CD4-positive, alpha-beta T cell treated with Interleukin-15 for 1 hour (primary cell): ENCODE results near the gene CYFIP2.
A peak's percentile ranks its signal among the peaks of the same experiment; 100 is the strongest.

Source experiments
- DNase-seq: peaks from one replicate; pipeline ENCODE4 v3.0.0-alpha.2; 2020

The CYFIP2 gene

DNA sequence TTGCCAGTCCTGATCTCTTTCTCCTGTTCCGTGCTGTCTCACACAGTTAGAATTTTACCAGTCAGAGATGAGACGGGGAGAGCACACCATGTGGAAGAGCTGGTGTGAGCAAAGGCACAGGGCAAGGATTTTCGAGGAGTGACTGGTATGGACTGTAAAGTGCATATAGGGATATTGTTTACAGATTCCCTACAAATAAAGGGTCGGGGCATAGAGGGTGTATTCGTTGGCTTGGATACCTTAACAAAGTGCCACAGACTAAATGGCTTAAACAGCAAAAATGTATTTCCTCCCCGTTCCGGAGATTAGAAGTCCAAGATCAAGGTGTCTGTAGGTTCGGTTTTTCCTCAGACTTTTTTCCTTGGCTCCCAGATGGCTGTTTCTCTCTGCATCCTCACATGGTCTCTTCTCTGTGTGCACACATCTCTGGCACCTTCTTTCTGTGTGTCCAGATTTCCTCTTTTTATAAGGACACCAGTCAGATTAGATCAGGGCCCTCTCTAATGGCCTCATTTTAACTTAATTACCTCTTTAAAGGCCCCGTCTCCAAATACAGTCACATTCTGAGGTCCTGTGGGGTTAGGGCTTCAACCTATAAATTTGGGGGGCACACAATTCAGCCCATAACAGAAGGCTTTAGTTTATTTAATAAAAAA lies 23.4 kb downstream of the CYFIP2 start:
- DNase-seq, result no peak

DNA sequence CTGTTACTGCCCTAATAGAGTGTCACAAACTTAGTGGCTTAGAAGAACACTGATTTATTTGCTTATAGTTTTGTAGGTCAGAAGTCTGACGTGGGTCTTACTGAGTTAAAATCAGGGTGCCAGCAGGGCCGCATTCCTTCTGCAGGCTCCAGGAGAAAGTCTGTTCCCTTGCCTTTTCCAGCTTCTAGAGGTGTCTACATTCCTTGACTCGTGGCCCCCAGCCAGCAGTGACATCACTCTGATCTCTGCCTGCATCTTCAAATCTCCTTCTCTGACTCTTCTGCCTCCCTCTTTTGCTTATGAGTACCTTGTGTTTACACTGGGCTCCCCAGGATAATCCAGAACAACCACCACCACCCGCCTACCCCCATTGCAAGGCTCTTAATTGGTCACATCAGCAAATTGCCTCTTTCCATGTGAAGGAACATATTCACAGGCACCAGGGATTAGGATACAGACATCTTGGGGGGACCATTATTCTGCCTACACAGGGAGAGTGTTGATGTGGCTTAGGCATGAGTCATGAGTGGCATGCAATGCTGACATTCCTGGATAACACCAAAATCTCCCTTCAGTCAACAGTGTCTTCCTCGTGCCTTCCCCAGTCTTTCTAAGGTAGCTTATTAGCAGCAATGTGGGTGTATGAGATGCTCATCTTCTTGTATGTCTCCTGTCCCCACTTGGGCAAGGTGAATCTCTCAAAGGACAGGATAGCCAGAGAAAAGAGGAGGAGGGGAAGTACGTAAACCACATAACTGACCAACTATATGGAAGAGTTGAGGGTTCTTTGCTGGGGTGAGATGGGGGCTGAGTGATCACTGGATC lies 24.4 kb downstream of the CYFIP2 start:
- DNase-seq, result no peak

DNA sequence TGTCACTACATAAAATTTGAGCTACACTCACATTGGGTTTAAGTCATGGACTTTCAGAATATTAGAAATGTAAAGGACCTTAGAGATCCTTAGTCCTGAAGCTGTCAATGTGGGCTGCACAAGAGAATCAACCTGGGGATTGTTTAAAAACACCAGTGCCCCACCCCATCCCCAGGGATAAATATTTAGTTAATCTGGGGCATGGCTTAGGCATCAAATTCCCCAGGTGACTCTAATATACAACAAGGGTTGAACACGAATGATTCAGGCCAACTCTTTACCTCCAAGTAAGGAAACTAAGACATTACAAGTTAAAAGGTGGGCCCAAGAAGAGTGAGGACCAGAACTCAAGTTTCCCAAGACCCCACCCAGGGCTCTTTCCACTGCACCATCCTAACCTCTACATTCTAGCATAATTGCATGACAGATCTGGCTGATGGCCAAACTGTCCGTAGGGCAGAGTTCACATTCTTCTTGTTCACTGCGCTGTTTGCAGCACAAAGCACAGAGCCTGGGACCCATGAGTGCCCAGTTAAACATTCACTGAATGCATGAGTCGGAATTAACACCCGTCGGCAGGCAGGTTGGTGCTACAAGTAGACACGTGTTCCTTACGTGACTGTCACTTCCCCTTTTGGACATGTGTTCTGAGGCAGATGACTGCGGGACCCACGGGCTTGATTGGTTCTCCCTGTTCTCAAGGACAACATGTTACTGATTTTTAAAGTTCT lies 25.2 kb downstream of the CYFIP2 start:
- DNase-seq, result peak; percentile 63

DNA sequence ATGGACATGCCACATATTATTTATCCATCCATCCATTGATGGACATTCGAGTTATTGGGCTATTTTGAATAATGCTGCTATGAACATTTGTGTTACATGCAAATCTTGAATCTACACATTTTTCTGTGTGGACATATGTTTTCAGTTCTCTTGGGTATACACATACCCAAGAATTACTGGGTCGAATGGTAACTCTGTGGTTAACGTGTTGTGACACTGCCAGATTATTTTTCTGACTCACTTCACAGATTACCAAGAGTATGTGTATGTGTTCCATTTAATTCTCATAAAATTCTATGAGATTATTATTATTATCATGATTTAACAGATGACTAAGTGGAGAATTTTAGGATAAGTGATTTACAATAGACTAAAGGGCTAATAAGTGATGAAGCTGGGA lies 26.7 kb downstream of the CYFIP2 start:
- no peak for DNase-seq

DNA sequence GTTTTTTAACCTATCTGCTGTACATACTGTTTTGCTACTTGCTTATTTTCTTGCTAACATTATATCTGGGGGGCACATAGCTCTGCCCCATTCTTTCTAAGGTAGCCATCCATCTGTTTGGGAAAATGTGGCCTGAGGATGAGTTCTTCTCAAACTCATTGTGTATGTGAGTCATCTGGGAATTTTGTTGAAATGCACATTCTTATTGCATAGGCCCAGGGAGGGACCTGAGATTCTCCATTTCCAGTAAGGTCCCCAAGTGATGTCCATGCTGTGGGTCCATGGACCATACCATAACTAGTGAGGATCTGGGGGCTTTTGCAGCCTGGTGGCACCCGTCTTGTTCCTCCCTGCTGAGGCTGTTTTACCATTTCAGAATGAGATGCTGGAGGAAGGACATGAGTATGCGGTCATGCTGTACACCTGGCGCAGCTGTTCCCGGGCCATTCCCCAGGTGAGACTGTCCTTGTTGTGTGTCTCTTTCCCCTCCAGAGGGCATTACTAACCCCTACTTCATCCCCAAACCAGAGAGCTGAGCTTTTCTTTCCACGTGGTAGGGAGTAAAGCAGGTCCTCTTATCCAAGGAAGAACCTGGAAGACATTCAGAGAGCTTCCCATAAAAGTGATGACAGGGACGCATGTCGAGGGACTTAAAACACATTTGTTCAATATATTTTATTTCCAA lies 28.6 kb downstream of the CYFIP2 start:
- DNase-seq, result no peak

DNA sequence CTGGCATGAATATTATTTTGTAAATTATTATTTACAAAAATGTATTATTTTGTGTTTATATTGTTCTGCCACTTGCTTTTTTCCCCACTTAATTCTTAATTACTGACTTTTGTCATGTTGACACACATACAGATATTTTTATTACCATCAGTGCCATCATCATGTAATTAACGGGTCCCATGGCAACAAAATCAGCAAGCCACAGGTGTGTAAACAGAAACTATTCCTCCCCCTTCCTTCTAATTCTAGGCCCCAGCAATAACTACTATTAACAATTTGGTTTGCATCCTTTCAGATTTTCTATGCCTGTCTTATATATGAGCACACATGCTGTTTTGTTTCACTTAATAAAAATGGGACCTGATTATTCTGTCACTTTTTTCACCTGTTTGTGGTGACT lies 29.3 kb downstream of the CYFIP2 start:
- DNase-seq, result no peak

DNA sequence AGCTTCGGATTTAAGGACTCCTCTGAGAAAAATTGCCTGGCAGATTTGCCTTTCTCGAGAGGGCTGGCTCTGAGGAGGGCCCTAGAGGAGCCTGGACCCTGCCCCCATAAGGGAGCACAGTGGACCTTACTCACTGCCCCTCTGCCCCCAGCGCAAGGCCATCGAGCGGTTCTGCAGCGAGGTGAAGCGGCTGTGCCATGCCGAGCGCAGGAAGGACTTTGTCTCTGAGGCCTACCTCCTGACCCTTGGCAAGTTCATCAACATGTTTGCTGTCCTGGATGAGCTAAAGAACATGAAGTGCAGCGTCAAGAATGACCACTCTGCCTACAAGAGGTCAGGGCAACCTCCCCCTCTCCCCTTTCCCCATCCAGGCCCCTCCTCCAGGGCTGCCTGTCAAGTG lies 34.6 kb downstream of the CYFIP2 start:
- no peak for DNase-seq

DNA sequence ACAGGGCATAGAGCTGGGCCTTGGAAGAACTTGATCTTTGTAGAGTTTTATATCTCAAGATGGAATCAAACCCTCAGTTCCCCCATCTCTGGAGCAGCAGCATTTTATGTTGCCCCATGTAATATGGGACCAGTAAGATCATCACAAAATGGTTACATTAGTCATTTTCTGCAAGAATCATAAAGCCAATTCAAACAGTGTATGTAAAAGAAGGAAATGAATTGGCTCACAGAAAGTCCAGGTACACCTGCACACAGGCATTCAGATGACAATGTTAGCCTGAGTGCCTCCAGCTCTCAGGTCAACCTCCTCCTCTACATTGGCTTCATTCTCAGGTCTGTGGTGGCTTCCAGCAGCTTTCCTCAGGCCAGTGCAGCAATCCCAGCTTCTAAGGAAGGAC lies 35.1 kb downstream of the CYFIP2 start:
- DNase-seq, result no peak

DNA sequence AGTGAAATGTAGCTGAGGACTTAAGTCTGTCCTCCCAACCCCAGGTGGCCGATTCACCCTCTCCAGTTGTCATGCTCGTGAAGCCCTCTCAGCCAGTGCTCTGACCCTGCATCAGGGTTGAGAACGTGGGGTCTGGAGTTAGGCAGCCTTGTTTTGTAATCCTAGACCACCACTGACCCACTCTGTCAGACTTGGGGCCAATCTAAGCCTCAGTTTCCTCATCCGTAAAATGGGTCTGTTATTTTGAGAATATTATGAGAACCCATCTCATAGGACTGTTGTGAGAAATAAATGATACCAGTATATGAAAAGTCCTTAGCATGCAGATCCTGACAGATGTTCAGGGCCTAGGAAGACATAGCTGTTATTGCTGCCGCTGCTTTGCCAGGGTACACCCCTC lies 37.1 kb downstream of the CYFIP2 start:
- no peak for DNase-seq

DNA sequence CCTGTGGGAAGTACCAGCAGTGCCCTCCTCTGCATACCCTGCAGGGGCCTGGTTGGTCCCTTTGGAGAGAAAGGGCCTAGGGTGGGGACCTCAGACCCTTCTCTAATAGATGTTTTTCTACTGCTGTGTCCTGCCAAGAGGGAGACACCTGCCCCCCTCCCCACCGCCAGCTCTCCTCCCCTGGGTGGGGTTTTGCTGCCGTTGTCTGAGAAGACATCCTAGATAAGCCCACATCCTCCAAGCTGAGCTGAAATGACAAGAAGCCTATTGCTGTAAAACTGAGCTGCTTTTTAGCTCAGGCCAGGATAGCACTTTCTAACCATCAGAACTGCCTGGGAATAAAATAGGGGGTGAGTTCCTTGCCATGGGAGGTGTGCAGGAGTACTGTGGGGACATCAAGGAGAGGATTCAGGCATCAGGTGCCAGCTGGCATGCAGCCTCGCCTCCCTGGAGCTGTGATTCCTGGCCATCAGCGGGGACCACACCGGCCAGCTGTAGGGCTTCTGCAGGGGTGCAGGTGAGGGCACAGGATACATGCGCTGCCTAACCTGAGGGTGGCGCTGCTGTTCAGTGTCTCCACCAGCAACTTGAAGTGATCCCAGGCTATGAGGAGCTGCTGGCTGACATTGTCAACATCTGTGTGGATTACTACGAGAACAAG lies 37.9 kb downstream of the CYFIP2 start:
- DNase-seq, result peak; percentile 47

DNA sequence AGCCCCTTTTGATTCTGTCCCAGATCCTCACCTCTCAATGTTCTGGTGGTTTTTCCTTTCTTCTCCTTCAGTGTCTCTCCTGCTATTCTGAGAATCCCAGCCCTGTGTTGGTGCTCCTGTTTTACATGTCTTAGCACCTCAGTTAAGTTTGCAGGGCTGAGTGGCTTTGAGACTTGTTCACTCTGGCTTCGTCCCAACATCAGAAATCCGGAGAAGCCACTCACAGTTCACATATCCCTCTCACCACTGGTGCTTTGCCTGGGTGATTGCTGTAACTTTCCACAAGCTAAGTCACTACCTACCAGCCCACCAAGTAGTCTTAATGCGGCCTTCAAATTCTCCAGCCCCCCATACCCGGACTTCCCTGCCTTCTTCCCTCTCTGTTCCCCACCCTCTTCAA lies 40.2 kb downstream of the CYFIP2 start:
- DNase-seq, result no peak

DNA sequence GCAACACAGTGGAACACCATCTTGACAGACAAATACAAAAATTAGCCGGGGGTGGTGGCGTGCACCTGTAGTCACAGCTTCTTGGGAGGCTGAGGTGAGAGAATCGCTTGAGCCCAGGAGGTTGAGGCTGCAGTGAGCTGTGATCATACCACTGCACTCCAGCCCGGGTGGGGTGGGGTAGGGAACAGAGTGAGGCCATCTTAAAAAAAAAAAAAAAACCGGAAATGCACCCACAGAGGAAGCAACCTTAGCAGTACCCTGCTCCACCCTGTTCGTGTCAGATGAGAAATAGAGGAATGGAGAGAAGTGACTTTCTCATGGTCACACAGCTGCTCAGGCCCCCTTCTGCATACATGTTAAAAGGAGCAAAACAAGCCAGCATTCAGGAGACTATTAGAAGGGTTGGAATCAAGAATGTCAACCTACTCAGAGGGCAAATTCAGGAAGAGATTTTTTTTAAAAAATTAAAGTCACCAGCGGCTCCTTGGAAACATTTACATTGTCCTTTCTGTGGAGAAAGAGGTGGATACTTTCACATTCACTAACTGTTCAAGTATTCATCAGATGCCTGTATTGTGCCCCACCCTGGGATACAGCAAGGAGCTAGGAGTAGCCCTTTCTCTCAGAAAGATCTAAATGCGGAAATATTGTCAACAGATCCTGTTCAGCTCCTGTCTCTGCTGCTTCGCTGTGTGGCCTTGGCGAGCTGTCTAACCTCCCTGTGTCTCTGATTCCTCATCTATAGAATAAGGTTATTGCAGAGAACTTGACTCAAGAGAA lies 41.0 kb downstream of the CYFIP2 start:
- peak; percentile 45 for DNase-seq

DNA sequence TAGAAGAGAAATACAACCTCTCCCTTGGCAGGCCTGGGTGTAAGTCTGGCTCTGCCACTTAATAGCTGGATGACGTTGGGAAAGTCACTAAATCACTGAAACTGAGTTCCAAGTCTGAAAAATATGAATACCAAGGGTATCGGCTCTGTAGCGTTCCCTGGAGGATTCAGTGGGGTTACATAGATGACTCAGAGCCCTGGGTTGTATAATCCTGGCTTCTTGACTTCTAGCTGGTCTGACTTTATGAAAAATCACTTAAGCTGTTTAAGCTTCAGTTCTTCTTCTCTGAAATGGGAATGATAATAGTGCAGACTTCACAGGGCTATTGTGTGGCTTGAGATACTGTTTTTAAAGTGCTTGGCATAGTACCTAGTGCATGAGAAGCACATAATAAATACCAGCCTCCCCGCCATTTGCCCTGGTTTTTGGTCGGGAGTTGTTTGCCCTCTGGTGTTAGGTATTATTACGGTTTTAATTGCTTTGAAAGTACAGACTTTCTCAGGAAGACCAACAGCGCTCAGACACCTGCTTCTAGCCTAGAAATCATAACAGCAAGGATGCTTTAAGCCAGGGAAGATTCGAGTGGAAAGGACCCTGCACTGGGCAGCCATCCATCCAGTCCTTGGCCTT lies 43.0 kb downstream of the CYFIP2 start:
- DNase-seq, result no peak

DNA sequence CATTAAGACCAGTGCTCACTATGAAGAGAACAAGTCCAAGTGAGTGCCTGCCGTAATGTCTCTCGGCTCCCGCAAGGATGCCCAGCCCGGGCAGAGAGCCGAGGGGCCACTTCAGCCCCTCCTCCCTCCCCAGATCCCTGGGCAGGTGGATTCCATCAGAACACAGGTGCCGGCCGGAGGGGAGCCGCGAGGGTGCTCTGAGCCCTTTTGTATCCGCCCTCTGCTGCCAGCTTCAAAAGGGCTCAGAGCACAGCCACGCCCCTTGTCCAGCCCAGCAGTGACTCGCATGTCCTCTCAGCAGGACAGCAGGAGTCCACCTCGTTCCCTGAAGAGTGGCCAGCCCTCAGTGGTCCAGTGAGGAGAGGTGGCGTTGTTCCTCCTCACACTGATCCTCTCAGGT lies 43.9 kb downstream of the CYFIP2 start:
- DNase-seq, result no peak

DNA sequence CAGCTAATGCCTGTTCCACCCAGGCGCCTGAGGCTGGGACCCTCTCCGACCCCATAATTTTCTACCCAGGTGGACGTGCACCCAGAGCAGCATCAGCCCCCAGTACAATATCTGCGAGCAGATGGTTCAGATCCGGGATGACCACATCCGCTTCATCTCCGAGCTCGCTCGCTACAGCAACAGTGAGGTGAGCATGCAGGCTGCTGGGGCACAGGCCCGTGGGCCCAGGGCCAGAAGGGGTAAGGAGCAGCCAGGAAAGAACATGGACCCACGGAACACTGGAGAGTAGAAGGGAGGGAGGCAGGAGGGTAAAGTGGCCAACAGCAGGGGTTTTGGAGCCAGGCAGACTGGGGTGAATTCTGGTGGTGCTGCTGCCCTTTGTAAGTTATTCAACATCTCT lies 45.7 kb downstream of the CYFIP2 start:
- DNase-seq, result no peak

DNA sequence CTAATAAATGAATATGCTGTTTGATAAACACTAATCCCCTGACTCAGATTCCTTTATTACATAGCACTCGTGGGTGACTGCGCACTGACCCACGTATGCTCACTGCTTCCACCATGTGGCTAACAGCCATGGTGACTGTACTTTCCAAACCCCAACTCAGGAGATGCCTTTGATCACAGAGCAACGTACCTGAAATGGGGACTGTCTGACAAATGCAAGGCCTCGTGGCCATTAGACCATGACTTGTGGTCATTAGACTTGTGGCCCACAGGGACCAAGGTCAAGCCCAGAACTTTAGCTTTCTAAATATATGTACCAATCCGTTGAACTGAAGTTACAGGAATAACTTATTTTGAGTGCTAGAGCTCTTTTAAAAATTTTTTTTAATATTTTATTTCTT lies 46.6 kb downstream of the CYFIP2 start:
- peak; percentile 72 for DNase-seq

DNA sequence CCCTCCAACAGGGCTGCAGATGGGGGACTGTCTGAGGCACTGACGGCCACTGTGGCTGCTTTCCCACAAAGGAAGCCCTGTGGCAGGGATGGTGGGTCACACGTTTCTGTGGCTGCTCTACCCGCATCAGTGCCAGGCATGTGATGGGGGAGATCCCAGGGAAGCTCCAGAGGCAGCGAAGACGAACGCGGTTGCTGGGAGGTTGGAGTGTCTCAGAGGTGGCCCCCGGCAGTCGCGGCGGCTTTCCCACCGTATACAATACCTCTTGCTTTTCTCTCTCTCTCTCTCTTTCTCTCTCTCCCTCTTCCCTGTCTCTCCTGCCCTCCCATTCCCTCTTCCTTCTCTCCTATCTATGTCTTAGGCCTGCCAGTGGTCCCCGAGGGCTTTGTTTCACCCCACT lies 56.7 kb downstream of the CYFIP2 start:
- DNase-seq, result no peak

DNA sequence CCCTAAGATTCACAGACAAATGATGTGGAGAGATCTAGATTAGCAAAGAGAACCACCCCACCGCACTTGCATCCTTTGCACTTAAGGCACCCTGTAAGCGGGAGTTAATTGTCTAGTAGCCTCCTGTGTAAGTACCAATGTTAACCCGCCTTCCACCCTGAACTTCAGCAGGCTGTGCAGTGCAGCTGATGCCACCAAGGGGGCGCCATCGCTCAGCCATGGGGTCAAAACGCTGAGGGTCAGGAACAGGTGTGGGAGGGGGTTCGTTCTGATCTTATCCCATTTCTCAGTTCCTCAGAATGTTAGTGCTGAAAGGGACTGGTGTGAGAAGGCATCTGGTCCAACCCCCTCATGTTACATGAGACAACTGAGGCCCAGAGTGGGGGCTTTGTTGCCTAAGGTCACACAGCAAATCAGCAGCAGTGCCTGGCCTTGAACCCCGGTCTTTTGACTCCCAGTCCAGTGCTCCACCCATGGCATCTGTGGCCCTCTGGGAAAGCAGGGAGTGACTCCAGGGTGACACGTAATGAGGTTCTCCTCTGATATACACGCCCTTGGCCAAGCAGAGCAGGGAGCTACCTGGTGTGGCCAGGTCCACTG lies 57.3 kb downstream of the CYFIP2 start:
- no peak for DNase-seq

DNA sequence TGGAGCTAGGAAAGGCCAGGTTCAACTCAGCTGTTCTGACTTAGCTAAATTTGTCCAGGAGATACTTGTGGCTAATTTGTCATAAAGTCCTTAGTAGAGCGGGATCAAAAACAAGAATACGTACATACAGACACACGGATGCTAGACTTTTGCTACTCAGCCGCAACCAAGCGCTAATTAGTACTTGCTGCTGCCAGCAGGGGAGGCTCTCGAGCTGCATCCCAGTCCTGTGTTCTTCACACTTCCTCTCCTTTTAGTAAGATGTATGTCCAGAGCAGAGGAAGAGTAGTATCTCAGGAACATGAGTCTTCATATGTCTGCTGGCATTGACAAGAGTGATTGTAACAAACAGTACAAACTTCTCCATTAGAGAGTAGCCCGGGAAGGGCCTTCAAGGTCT lies 58.3 kb downstream of the CYFIP2 start:
- no peak for DNase-seq

DNA sequence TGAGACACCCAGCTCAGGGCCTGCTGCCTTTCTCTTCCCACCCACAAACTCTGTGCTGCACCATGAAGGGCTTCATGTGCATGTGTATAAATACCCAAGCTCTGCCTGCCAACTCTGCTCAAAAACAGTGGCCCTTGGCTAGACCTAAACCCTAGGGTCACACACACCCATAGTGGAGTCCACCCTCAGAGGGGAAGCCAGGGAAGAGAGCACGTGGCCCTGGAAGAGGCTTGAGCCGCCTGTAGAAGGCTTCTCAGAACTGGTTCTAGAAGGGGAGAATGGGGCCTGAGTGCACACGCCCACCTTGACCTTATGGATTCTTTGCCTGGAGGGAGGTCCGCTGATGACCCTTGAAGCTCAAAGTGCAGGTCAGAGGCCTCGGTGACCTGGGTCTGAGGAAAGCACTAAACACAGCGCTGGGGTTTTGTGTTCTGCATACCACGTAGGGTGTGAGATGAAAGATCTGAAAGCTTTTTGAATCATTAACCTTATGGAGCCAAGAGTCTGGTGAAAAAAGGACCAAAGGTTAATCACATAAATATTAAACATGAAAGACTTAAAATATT lies 60.6 kb downstream of the CYFIP2 start:
- no peak for DNase-seq

DNA sequence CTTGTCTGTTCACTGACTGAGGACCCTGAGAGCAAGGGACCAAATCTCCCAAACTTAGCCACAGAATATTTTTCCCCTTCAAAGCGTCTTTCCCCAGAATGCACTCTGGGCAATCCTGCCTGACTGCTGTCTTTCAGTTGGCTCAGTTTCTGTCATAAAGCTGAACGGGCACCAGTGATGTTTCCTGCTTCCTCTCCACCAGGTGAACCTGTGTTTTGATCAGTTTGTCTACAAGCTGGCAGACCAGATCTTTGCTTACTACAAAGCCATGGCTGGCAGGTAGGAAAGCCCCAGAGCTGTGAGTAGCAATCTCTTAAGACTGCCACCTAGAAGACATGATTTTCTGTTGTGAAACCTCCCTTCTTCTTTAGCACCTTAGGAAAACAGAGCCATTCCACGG lies 61.8 kb downstream of the CYFIP2 start:
- DNase-seq, result no peak
